ENCODE measurements around the gene DFFB.

Gene DFFB

DNA sequence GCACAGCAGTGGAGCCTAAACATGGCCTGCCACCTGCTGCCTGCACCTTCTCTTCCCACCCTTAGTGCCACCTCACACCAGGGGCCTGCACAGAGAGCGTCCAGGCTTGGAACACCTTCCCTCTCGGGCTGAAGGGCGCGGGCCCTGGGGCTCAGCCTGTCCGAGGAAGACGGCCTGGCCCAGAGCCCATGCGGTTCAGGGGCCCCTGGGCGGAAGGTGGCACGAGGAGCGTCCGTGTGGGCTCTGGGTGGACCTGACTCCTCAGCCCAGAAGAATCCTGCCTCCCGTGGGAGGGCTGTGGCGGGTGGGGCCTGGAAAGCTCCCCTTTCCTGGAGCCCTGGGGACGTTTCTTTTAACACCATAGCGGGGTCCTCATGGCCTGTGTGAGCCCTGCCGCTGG lies 19.4 kb downstream of the DFFB start:
- no peak for DNase-seq (ENCODE audit: low read depth)

- no peak for DNase-seq (ENCODE audit: low read depth)
These were observed 21.8 kb downstream of the DFFB start for GRCh38 chr1:3879099-3879498.

DNA sequence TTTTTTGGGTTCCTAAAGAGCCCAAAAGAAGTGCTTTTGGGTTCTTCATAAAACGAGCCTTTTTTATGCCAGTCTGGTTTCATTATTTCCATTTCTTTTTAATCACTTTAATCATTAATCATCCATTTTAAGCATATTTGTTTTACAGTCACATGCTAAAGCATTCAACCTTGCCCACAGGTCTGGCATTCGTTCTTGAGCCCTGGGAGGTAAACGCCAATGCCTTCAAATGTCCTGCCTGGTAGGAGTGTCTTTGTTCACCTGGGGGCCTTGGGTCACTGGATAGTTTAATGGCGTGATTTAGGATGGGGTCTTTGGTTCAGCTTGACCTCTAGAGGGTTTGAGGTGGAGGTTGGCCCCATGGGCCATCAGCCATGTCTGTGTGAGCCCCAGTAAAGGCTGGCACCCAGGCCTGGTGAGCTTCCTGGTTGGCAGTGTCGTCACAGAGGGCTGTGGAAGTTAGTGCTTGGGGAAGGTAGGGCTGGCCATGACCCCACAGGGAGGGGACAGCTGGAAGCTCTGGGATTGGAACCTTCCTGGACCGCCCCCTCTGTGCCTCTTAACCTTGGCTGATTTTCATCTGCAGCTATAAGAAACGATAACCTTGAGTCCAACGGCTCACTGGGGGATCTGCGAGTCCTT lies 22.6 kb downstream of the DFFB start:
- DNase-seq (ENCODE audit: low read depth) = no peak

GRCh38 chr1:3880429-3881192 lies 23.3 kb downstream of the DFFB start:
- no peak for DNase-seq (ENCODE audit: low read depth)

GRCh38 chr1:3881193-3881480 lies 23.9 kb downstream of the DFFB start:
- DNase-seq (ENCODE audit: low read depth) = no peak

DNA sequence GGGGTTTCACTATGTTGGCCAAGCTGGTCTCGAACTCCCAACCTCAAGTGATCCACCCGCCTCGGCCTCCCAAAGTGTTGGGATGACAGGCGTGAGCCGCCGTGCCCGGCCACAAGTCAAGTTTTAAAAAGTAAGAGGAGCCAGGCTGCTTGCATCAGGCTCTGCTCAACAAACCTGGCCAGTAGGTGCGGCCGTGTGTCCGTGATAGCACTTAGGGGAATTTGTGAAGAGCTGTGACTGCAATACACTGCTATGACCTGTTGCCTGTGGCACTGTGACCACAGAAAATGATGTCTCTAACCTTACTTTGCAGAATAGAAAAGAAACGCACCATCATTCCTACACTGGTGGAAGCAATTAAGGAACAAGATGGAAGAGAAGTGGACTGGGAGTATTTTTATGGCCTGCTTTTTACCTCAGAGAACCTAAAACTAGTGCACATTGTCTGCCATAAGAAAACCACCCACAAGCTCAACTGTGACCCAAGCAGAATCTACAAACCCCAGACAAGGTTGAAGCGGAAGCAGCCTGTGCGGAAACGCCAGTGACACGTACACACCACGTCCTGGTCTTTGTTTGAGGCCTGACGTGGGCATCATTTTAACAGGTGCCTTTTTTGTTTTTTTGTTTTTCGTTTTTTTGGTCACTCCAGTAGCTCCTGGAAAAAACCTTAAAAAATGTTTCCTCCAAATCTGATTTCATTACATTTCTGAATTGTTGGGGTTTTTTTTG lies 26.1 kb downstream of the DFFB start:
- no peak for DNase-seq (ENCODE audit: low read depth)

GRCh38 chr1:3884966-3885365 lies 27.7 kb downstream of the DFFB start:
- DNase-seq (ENCODE audit: low read depth) = no peak

- DNase-seq (ENCODE audit: low read depth) = no peak
These were observed 28.3 kb downstream of the DFFB start for GRCh38 chr1:3885611-3886010.

DNA sequence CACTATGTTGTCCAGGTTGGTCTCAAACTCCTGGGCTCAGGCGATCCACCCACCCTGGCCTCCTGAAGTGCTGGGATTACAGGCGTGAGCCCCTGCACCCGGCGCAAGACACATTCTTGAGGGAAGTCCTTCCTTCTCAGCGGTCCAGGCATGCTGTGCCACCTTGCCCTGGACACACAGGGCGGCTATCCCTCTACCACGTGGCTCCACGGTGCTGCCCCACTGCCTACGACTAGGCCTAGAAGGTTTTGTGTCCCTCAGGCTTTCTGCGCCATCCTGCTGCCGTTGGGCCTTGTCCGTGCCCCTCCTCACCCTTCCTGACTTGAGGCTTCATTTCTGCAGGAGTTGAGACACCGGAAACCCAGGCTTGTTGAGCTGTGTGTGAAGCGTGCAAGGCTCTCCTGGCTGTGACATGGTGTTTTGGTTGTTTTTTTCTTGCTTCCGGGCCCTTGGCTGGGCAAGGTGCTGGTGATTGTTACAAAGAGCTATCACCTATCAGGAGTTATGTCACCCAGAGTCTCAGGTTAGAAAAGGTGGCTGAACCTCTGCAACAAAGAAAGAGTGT lies 28.9 kb downstream of the DFFB start:
- no peak for DNase-seq (ENCODE audit: low read depth)

DNA sequence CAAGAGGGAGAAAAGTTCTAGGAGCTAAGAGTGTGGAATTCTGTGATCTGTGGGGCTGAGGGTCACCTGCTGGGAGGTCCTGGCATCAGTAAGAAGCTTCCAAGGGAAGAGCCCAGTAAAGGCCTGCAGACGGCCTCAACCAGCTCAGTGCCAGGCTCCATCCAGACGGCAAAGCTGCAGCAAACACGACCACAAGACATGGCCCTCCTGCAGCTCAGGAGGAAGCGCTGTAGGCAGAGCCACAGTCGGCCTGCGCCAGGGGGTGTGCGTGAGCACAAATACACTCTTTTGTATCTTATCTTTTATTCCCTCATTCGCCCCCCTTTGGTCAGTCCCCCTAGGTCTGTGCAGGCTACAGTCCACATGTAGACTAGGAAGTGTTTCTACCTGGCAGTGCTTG lies 29.4 kb downstream of the DFFB start:
- no peak for DNase-seq (ENCODE audit: low read depth)

- DNase-seq (ENCODE audit: low read depth) = no peak
These were observed 31.0 kb downstream of the DFFB start for GRCh38 chr1:3888301-3888700.

GRCh38 chr1:3889936-3890335 lies 32.7 kb downstream of the DFFB start:
- DNase-seq (ENCODE audit: low read depth) = no peak

DNA sequence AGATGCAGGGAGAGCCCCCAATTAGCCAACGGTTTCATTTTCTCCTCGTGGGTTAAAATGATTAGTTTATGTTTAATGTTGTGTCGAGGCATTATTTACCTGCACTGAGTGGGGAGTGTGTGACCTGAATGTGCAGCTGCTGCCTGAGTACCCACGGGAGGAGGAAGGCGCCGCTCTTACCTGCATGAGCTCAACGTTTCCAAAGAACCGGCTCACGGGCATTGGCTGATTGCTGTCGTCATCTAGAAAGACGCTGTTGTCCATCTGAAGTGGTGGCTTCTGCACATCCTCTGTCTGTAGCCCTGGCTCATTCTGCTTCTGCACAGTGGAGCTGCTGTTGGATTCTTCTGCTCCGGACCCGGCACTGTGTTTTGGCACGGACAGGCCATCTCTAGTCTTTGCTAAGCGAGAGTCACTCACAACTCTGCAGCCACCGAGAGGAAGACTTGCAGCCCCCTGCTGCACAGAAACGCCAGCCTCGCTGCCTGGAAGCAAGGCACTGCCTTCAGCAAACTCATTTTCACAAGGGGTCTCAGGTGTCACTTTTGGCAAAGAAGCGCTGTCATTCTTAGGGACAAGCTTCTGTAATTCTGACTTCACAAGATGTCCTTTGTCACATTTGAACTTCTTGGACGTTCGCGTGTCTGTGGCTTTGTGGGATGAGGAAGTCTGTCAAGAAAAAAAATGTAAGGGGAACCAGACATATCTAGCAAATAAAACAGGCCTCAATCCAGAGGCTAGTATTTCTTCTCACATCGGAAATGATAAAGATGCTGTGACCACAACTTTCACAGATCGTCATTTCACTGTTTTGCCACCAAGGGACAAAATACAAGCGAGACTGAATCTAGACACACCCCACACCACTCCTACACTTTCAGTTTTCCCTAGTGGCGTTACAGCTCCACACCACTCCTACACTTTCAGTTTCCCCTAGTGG lies 33.4 kb downstream of the DFFB start:
- no peak for DNase-seq (ENCODE audit: low read depth)

DNA sequence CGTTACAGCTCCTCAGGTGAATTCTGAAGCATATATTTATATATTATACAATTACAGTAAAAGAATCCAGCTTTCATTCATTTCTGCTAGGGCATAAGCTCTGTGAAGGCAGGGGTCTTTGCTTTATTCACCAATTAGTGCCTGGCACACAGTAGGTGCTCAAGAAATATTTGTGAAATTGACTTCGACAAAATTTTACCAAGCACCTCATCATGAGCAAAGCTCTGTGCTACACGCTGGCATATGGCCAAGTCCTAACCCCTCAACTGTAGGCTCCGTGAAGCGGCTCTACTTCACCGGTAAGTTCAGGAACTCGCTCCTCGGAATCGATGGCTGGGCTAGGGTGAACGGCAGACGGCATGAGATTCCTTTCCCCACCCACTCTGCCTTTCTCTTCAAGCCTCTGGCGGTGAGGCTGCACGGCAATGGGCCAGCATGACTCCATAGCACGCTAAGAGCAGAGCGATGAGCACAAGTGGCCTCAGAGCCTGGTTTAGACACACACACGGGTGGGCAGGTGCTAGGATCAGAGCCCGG lies 34.1 kb downstream of the DFFB start:
- DNase-seq (ENCODE audit: low read depth) = no peak

- DNase-seq (ENCODE audit: low read depth) = no peak
These were observed 35.5 kb downstream of the DFFB start for GRCh38 chr1:3892748-3893147.

GRCh38 chr1:3893190-3893589 lies 35.9 kb downstream of the DFFB start:
- DNase-seq (ENCODE audit: low read depth) = no peak

DNA sequence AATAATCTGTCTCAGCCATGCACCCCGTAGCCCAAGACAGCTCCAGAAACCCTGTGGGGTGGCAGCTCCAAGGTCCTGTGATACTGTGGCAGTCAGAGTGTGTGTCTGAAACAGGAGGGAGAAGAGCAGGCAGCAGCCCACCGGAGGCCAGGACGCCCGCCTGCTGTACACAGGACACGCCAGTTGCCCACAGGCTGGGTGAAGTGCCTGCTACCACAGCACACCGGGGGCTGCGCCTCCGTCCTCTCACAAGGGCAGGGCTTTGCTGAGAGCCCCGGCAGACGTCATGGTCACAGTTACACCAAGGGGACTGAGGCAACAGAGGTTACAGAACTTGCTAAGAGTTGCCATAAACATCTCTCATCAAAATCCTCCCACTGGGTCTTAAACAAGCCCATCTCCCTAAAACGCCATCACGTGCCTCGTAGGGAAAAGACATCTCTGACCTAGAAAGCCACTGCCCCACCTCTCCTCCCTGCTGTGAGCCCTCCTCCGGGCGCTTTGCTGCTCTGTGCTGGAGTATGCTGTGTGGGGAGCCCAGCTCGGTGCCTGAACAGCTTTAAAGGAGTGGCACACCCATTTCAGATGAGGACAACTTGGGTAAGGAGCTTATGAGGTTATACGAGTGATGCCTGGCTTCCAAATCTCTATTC lies 37.5 kb downstream of the DFFB start:
- no peak for DNase-seq (ENCODE audit: low read depth)

GRCh38 chr1:3895279-3895950 lies 38.1 kb downstream of the DFFB start:
- DNase-seq (ENCODE audit: low read depth) = no peak

GRCh38 chr1:3895951-3896325 lies 38.7 kb downstream of the DFFB start:
- DNase-seq (ENCODE audit: low read depth) = no peak

GRCh38 chr1:3896396-3897000 lies 39.2 kb downstream of the DFFB start:
- no peak for DNase-seq (ENCODE audit: low read depth)

GRCh38 chr1:3898475-3898735 lies 41.1 kb downstream of the DFFB start:
- no peak for DNase-seq (ENCODE audit: low read depth)

All from stimulated activated CD8-positive, alpha-beta memory T cell treated with anti-CD3 and anti-CD28 coated beads, Interleukin-7, amount 100 ng/mL, for 24 hours (primary cell).